Activated gamma-delta T cell treated with anti-CD3 and anti-CD28 coated beads, Interleukin-2, amount 50 U/mL, for 16 hours (primary cell): ENCODE data around the gene MAP3K10.
"Not testable (repeated sequence)": the region's sequence is repeated elsewhere in the genome, so short reads cannot be mapped to it uniquely, and the experiment has no call there.

ENCODE experiments used
- DNase-seq: peaks from one replicate; pipeline ENCODE4 v3.0.0-alpha.2; 2020; ENCODE audit warnings: low read depth

Gene MAP3K10

GRCh38 chr19:40190891-40191835, at the start of gene MAP3K10:
MAP3K10 (plus strand) TSS chr19:40191426; CDS start chr19:40192032, 606 bp downstream.
- peak; percentile 58 for DNase-seq

GRCh38 chr19:40141551-40141950, 49.7 kb upstream of the MAP3K10 start:
- no peak for DNase-seq

GRCh38 chr19:40143612-40144011, 47.6 kb upstream of the MAP3K10 start:
- DNase-seq = peak; percentile 13

GRCh38 chr19:40144151-40144550, 47.1 kb upstream of the MAP3K10 start:
- no peak for DNase-seq

GRCh38 chr19:40144947-40145748, 46.1 kb upstream of the MAP3K10 start:
- no peak for DNase-seq

GRCh38 chr19:40145749-40146029, 45.5 kb upstream of the MAP3K10 start:
- not testable (repeated sequence) for DNase-seq

GRCh38 chr19:40147338-40147692, 43.9 kb upstream of the MAP3K10 start:
- no peak for DNase-seq

- DNase-seq = no peak
Measured at GRCh38 chr19:40147693-40148347, 43.4 kb upstream of the MAP3K10 start.

GRCh38 chr19:40149501-40149900, 41.7 kb upstream of the MAP3K10 start:
- no peak for DNase-seq

GRCh38 chr19:40150170-40150569, 41.1 kb upstream of the MAP3K10 start:
- DNase-seq = no peak

- no peak for DNase-seq
Measured at GRCh38 chr19:40154121-40154680, 37.0 kb upstream of the MAP3K10 start.

- DNase-seq = no peak
Measured at GRCh38 chr19:40155749-40156265, 35.4 kb upstream of the MAP3K10 start.

- DNase-seq = no peak
Measured at GRCh38 chr19:40157059-40157458, 34.2 kb upstream of the MAP3K10 start.

- DNase-seq = no peak
Measured at GRCh38 chr19:40159744-40160143, 31.5 kb upstream of the MAP3K10 start.

- DNase-seq = no peak
Measured at GRCh38 chr19:40162104-40162503, 29.1 kb upstream of the MAP3K10 start.

GRCh38 chr19:40163541-40164129, 27.6 kb upstream of the MAP3K10 start:
- DNase-seq = no peak

- peak; percentile 50 for DNase-seq
Measured at GRCh38 chr19:40165362-40165937, 25.8 kb upstream of the MAP3K10 start.

- not testable (repeated sequence) for DNase-seq
Measured at GRCh38 chr19:40169482-40170302, 21.5 kb upstream of the MAP3K10 start.

GRCh38 chr19:40170303-40170989, 20.8 kb upstream of the MAP3K10 start:
- not testable (repeated sequence) for DNase-seq

GRCh38 chr19:40171293-40171692, 19.9 kb upstream of the MAP3K10 start:
- not testable (repeated sequence) for DNase-seq
